GM06990 (cell line): Measurements from ENCODE around the gene KCNIP4.

Experiments
- DNase-seq: peaks from one replicate; pipeline ENCODE4 v3.0.0-alpha.2; 2011; ENCODE audit not compliant: insufficient read length; ENCODE audit errors: extremely low read depth
- H3K27me3 ChIP-seq: replicated peaks from 2 replicates; pipeline ENCODE4 v1.6.0; 2011; ENCODE audit warnings: low read length; ENCODE audit not compliant: control insufficient read depth, insufficient read depth
- H3K36me3 ChIP-seq: 2 replicates; pipeline ENCODE4 v1.5.1; 2011; ENCODE audit warnings: low read length; ENCODE audit not compliant: control insufficient read depth, insufficient read depth
- H3K4me3 ChIP-seq: replicated peaks from 2 replicates; pipeline ENCODE4 v1.5.1; 2011; ENCODE audit warnings: low read depth, mild to moderate bottlenecking, control low read depth, low read length
- TF ChIP-seq, protein P1 (sequence below): IDR thresholded peaks from 2 replicates; pipeline ENCODE4 v1.5.1; 2011; ENCODE audit warnings: low read length, control low read depth, mild to moderate bottlenecking, inconsistent platforms; ENCODE audit not compliant: insufficient read depth, poor library complexity, severe bottlenecking

Gene KCNIP4

DNA sequence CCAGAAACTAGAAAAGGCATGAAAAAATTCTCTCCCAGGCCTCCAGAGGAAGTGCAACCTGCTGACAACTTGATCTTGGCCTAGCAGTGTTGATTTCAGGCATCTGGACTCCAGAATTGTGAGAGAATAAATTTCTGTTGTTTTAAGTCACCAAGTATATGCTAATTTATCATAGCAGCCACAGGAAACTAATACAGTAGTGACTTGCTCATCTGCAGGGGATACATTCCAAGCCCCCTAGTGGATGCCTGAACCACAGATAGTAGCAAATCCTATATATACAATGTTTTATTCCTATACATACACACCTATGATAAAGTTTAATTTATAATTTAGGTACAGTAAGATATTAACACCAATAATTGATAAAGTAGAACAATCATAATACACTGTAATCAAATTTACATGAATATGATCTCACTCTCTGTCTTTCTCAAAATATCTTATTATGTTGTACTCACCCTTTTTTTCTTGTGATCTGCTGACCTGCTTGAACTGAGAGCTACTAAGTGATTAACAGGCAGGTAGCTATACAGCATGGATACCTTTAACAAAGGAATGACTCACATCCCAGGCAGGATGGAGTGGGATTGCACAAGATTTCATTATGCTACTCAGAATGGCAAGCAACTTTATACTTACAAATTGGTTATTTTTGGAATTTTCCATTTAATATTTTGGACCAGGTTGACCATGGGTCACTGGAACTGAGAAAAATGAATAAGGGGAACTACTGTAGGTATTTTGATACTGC is 501.1 kb downstream of the KCNIP4 start:
- Histone ChIP-seq H3K36me3 (no peaks in the 10 kb centered on the region), H3K4me3 (no peak overlapping the region), H3K27me3 (no peaks in the 10 kb centered on the region)
- TF ChIP-seq, protein P1, sequence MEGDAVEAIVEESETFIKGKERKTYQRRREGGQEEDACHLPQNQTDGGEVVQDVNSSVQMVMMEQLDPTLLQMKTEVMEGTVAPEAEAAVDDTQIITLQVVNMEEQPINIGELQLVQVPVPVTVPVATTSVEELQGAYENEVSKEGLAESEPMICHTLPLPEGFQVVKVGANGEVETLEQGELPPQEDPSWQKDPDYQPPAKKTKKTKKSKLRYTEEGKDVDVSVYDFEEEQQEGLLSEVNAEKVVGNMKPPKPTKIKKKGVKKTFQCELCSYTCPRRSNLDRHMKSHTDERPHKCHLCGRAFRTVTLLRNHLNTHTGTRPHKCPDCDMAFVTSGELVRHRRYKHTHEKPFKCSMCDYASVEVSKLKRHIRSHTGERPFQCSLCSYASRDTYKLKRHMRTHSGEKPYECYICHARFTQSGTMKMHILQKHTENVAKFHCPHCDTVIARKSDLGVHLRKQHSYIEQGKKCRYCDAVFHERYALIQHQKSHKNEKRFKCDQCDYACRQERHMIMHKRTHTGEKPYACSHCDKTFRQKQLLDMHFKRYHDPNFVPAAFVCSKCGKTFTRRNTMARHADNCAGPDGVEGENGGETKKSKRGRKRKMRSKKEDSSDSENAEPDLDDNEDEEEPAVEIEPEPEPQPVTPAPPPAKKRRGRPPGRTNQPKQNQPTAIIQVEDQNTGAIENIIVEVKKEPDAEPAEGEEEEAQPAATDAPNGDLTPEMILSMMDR = no peak
- DNase-seq = no peak

GRCh38 chr4:21420166-21420565 is 528.4 kb downstream of the KCNIP4 start:
- no peak for DNase-seq
- TF ChIP-seq, protein P1 = no peak
- Histone ChIP-seq H3K27me3 (no peaks in the 10 kb centered on the region), H3K36me3 (no peaks in the 10 kb centered on the region), H3K4me3 (no peak overlapping the region)

DNA sequence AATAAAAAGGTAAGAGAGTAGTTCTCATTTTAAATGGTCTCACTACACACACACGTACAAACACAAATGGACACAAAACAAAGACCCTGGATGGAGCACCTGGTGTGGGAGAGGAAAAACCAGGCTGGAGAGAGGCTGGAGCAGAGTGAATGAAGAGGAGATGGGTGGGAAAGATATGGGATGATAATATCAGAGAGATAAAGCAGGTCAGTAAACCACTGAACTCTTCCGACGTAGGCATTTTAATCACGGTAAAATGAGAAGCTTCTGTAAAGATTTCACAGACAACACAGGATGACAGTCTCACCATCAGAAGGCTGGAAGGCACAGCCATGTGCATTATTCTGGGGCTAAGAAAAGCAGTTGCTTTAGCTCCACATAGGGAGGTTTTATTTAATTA is 532.8 kb downstream of the KCNIP4 start:
- Histone ChIP-seq H3K36me3 (no peaks in the 10 kb centered on the region), H3K27me3 (no peaks in the 10 kb centered on the region), H3K4me3 (no peak overlapping the region)
- no peak for DNase-seq
- TF ChIP-seq, protein P1 = no peak

DNA sequence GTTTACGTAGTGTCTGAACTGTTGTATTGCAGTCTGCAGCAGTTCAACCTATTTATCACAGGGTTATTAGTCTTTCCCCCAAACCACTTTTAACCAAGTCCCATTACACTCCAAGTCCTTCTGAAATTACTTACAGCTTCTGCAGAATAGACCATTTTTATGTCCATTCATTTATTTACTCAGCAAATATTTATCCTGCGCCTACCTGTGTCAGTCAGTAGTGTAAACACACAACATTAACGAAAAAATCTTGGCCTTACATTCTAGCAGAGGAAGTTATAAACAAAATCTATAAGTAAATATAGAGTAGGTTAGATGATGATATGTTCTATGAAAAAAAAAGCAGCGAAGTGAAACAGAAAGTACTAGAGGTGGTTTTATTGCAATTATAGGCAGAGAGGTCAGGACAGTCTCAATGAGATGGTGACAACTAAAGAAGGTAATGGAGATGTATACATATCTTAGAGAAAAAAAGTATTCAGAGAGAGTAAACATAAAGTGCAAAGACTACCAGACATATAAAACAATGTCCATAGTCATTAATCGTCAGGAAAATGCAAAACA is 534.7 kb downstream of the KCNIP4 start:
- Histone ChIP-seq H3K4me3 (no peak overlapping the region), H3K36me3 (no peaks in the 10 kb centered on the region), H3K27me3 (no peaks in the 10 kb centered on the region)
- TF ChIP-seq, protein P1 = no peak
- DNase-seq = no peak

DNA sequence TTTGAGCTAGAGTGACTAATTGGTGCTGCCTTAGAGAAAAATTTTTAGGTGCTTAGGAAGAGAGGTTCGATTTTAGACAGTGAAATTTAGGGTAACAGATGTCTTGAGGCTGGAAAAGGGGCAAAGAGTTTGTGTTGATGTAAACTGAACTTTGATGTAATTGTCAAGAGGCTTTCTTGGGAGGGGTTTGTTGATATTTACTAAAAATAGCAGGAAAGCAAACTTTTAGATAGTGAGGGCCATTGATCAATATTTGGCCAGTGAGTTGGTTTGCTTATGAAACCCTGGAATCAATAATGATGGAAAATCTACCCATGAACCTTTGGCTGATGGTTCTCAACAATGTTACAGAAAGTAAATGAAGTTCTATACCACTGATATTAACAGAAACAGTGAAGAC is 537.5 kb downstream of the KCNIP4 start:
- TF ChIP-seq, protein P1 = no peak
- no peaks in the 10 kb centered on the region for H3K36me3 ChIP-seq
- H3K4me3 ChIP-seq = no peak overlapping the region
- DNase-seq = no peak
- no peaks in the 10 kb centered on the region for H3K27me3 ChIP-seq
